WTC11 (cell line): ENCODE results near the gene STXBP6. TPM values are rescaled to one million over a fixed set of nuclear protein-coding genes. Genes with fewer than 3 reads are reported as not detected.

ENCODE experiments used
- ATAC-seq: fragments of 200-7000 bp; cut with Tn5 transposase; 2 replicates; pipeline ENCODE4 v1.10.0; 2021; ENCODE audit warnings: mild to moderate bottlenecking, moderate library complexity
- CTCF ChIA-PET: fragments of 300-600 bp; sonication (Branson Sonifier 250); formaldehyde crosslinking; loops from one replicate; lab custom pipeline; 2021; ENCODE audit warnings: antibody characterized with exemption; lab: Charles Lee
- POLR2A ChIA-PET: fragments of 350-600 bp; sonication (Branson Sonifier 250); formaldehyde crosslinking; loops from one replicate; lab custom pipeline; 2021; ENCODE audit warnings: antibody characterized with exemption; lab: Charles Lee
- DNase-seq: peaks from one replicate; pipeline ENCODE4 v3.0.0; 2021; ENCODE audit warnings: low spot score
- H3K27ac Mint-ChIP-seq: 2 replicates; pipeline ENCODE4 v1.8.0; 2021; ENCODE audit warnings: mixed read lengths
- H3K27me3 Mint-ChIP-seq: 2 replicates; pipeline ENCODE4 v1.8.0; 2021; ENCODE audit warnings: low read depth, mild to moderate bottlenecking, moderate library complexity, mixed read lengths
- H3K36me3 Mint-ChIP-seq: 2 replicates; pipeline ENCODE4 v1.8.0; 2021; ENCODE audit warnings: mixed read lengths
- H3K4me1 Mint-ChIP-seq: 2 replicates; pipeline ENCODE4 v1.8.0; 2022; ENCODE audit warnings: mixed read lengths
- H3K4me3 Mint-ChIP-seq: 2 replicates; pipeline ENCODE4 v1.8.0; 2021; ENCODE audit warnings: mild to moderate bottlenecking, moderate library complexity, mixed read lengths
- H3K9me3 Mint-ChIP-seq: 2 replicates; pipeline ENCODE4 v1.8.0; 2021; ENCODE audit warnings: mixed read lengths
- FOXK1 ChIP-seq: sonication (generic); formaldehyde crosslinking; IDR thresholded peaks from 2 replicates; pipeline ENCODE4 v1.8.0; 2022; ENCODE audit warnings: mild to moderate bottlenecking, moderate library complexity, missing genetic modification reagents
- HMGA2 ChIP-seq: fragments of 250-450 bp; sonication (Bioruptor Pico); IDR thresholded peaks from 2 replicates; pipeline ENCODE4 v1.4.0; 2021; ENCODE audit warnings: mild to moderate bottlenecking, moderate library complexity
- SOX15 ChIP-seq: fragments of 250-450 bp; sonication (Bioruptor Pico); IDR thresholded peaks from 2 replicates; pipeline ENCODE4 v1.9.0; 2021; ENCODE audit warnings: mild to moderate bottlenecking
- TP53 ChIP-seq: sonication (generic); formaldehyde crosslinking; IDR thresholded peaks from 2 replicates; pipeline ENCODE4 v1.8.1; 2023; ENCODE audit warnings: mild to moderate bottlenecking, missing genetic modification reagents
- ZBTB21 ChIP-seq: sonication (generic); formaldehyde crosslinking; IDR thresholded peaks from 2 replicates; pipeline ENCODE4 v1.8.1; 2023; ENCODE audit warnings: mild to moderate bottlenecking, missing genetic modification reagents, borderline replicate concordance
- ZNF416 ChIP-seq: fragments of 250-450 bp; sonication (Bioruptor Pico); IDR thresholded peaks from 2 replicates; pipeline ENCODE4 v1.9.0; 2021; ENCODE audit warnings: mild to moderate bottlenecking, inconsistent platforms
- ZNF671 ChIP-seq: fragments of 250-450 bp; sonication (Bioruptor Pico); IDR thresholded peaks from 2 replicates; pipeline ENCODE4 v1.8.0; 2021; ENCODE audit warnings: mild to moderate bottlenecking
- total RNA-seq: library from RNA; stranded (reverse); gene quantifications from 3 replicates; pipeline ENCODE4 v1.2.3, GENCODE V29; 2021
- TF ChIP-seq, protein P1 (sequence below): sonication (generic); formaldehyde crosslinking; IDR thresholded peaks from 2 replicates; pipeline ENCODE4 v1.8.1; 2022; ENCODE audit warnings: missing genetic modification reagents, borderline replicate concordance
- TF ChIP-seq, protein P2 (sequence below): fragments of 250-450 bp; sonication (Bioruptor Pico); IDR thresholded peaks from 2 replicates; pipeline ENCODE4 v1.9.0; 2021; ENCODE audit warnings: mild to moderate bottlenecking
- TF ChIP-seq, protein P3 (sequence below): fragments of 250-450 bp; sonication (Bioruptor Pico); conservative IDR thresholded peaks from 2 replicates; pipeline ENCODE4 v1.9.0; 2021; ENCODE audit warnings: mild to moderate bottlenecking
- TF ChIP-seq, protein P4 (sequence below): sonication (generic); formaldehyde crosslinking; IDR thresholded peaks from 2 replicates; pipeline ENCODE4 v1.8.0; 2022; ENCODE audit warnings: mild to moderate bottlenecking, missing genetic modification reagents
- TF ChIP-seq, protein P5 (sequence below): sonication (generic); formaldehyde crosslinking; IDR thresholded peaks from 2 replicates; pipeline ENCODE4 v1.8.0; 2023; ENCODE audit warnings: missing genetic modification reagents, mild to moderate bottlenecking, borderline replicate concordance
- TF ChIP-seq, protein P6 (sequence below): fragments of 250-450 bp; sonication (Bioruptor Pico); IDR thresholded peaks from 2 replicates; pipeline ENCODE4 v1.9.0; 2021; ENCODE audit warnings: mild to moderate bottlenecking, borderline replicate concordance

STXBP6 gene
- total RNA-seq, 1 experiment from 2014 or later, result 4.2 TPM

DNA sequence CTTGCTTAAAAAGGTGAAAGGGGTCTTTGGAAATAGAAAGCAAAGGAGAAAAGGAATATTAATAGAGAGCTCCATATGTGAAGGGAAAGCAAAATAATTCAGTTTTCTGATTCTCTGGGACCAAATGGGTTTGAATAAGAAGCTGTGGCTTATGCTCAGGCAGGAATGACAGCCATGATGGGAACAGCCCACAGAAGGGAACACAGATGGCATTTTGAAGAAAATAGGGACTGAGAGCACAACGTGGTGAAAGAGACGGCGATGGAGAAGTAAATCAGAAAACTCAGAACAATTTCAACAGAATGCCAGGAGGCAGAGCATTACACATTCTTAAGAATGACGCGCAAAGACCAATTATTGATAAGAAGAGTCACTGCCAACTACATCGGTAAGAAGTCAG, 102.8 kb downstream of the STXBP6 start:
- DNase-seq (no peak), ATAC-seq (no peak)
- H3K9me3 Mint-ChIP-seq, result peaks cover 3% of the 10 kb centered on the region
- no peak overlapping the region for H3K27ac Mint-ChIP-seq
- H3K4me3 Mint-ChIP-seq, result no peak overlapping the region
- no peaks in the 10 kb centered on the region for H3K36me3 Mint-ChIP-seq
- ChIA-PET CTCF (no interaction called here), POLR2A (no interaction called here)
- H3K4me1 Mint-ChIP-seq, result peaks cover 36% of the 10 kb centered on the region
- no peaks in the 10 kb centered on the region for H3K27me3 Mint-ChIP-seq
- TF ChIP-seq TP53, result no peak
- TF ChIP-seq ZBTB21, result no peak
- TF ChIP-seq, protein P1, sequence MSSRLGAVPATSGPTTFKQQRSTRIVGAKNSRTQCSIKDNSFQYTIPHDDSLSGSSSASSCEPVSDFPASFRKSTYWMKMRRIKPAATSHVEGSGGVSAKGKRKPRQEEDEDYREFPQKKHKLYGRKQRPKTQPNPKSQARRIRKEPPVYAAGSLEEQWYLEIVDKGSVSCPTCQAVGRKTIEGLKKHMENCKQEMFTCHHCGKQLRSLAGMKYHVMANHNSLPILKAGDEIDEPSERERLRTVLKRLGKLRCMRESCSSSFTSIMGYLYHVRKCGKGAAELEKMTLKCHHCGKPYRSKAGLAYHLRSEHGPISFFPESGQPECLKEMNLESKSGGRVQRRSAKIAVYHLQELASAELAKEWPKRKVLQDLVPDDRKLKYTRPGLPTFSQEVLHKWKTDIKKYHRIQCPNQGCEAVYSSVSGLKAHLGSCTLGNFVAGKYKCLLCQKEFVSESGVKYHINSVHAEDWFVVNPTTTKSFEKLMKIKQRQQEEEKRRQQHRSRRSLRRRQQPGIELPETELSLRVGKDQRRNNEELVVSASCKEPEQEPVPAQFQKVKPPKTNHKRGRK, result no peak
- TF ChIP-seq HMGA2 (CRISPR knock-in tag), result no peak
- TF ChIP-seq, protein P2, sequence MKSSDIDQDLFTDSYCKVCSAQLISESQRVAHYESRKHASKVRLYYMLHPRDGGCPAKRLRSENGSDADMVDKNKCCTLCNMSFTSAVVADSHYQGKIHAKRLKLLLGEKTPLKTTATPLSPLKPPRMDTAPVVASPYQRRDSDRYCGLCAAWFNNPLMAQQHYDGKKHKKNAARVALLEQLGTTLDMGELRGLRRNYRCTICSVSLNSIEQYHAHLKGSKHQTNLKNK (CRISPR knock-in tag), result no peak
- TF ChIP-seq, protein P3, sequence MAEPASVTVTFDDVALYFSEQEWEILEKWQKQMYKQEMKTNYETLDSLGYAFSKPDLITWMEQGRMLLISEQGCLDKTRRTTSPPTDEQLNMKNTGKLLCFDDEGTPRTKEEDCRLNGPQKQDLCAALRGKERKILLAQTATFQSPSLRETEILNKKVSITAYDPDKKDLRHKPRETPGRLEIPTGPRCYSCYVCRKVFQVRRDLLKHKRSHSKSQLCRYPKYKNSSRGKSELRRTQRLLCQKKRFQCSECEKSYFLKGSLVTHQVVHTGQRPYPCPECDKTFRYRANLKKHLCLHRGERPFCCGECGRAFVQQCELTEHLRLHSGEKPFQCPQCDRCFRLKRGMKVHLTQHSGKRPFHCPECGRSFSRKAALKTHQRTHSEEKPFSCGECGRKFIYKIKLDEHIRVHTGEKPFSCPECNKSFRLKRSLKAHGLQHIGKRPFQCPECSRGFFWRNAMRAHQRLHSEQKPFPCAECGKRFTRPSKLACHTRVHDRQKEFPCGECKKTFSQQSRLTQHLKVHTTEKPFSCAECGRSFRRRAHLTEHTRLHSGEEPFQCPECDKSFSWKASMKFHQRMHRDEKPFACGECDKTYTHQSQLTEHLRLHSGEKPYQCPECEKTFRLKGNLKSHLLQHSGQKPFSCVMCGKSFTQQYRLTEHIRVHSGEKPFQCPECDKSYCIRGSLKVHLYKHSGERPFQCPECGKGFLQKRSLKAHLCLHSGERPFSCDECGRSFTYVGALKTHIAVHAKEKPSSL (CRISPR knock-in tag), result no peak
- TF ChIP-seq, protein P4, sequence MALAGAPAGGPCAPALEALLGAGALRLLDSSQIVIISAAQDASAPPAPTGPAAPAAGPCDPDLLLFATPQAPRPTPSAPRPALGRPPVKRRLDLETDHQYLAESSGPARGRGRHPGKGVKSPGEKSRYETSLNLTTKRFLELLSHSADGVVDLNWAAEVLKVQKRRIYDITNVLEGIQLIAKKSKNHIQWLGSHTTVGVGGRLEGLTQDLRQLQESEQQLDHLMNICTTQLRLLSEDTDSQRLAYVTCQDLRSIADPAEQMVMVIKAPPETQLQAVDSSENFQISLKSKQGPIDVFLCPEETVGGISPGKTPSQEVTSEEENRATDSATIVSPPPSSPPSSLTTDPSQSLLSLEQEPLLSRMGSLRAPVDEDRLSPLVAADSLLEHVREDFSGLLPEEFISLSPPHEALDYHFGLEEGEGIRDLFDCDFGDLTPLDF (CRISPR knock-in tag), result no peak
- TF ChIP-seq, protein P5, sequence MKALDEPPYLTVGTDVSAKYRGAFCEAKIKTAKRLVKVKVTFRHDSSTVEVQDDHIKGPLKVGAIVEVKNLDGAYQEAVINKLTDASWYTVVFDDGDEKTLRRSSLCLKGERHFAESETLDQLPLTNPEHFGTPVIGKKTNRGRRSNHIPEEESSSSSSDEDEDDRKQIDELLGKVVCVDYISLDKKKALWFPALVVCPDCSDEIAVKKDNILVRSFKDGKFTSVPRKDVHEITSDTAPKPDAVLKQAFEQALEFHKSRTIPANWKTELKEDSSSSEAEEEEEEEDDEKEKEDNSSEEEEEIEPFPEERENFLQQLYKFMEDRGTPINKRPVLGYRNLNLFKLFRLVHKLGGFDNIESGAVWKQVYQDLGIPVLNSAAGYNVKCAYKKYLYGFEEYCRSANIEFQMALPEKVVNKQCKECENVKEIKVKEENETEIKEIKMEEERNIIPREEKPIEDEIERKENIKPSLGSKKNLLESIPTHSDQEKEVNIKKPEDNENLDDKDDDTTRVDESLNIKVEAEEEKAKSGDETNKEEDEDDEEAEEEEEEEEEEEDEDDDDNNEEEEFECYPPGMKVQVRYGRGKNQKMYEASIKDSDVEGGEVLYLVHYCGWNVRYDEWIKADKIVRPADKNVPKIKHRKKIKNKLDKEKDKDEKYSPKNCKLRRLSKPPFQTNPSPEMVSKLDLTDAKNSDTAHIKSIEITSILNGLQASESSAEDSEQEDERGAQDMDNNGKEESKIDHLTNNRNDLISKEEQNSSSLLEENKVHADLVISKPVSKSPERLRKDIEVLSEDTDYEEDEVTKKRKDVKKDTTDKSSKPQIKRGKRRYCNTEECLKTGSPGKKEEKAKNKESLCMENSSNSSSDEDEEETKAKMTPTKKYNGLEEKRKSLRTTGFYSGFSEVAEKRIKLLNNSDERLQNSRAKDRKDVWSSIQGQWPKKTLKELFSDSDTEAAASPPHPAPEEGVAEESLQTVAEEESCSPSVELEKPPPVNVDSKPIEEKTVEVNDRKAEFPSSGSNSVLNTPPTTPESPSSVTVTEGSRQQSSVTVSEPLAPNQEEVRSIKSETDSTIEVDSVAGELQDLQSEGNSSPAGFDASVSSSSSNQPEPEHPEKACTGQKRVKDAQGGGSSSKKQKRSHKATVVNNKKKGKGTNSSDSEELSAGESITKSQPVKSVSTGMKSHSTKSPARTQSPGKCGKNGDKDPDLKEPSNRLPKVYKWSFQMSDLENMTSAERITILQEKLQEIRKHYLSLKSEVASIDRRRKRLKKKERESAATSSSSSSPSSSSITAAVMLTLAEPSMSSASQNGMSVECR, result no peak
- TF ChIP-seq ZNF671, result no peak
- no peak for TF ChIP-seq SOX15 (CRISPR knock-in tag)
- TF ChIP-seq FOXK1 (CRISPR knock-in tag), result no peak
- TF ChIP-seq, protein P6, sequence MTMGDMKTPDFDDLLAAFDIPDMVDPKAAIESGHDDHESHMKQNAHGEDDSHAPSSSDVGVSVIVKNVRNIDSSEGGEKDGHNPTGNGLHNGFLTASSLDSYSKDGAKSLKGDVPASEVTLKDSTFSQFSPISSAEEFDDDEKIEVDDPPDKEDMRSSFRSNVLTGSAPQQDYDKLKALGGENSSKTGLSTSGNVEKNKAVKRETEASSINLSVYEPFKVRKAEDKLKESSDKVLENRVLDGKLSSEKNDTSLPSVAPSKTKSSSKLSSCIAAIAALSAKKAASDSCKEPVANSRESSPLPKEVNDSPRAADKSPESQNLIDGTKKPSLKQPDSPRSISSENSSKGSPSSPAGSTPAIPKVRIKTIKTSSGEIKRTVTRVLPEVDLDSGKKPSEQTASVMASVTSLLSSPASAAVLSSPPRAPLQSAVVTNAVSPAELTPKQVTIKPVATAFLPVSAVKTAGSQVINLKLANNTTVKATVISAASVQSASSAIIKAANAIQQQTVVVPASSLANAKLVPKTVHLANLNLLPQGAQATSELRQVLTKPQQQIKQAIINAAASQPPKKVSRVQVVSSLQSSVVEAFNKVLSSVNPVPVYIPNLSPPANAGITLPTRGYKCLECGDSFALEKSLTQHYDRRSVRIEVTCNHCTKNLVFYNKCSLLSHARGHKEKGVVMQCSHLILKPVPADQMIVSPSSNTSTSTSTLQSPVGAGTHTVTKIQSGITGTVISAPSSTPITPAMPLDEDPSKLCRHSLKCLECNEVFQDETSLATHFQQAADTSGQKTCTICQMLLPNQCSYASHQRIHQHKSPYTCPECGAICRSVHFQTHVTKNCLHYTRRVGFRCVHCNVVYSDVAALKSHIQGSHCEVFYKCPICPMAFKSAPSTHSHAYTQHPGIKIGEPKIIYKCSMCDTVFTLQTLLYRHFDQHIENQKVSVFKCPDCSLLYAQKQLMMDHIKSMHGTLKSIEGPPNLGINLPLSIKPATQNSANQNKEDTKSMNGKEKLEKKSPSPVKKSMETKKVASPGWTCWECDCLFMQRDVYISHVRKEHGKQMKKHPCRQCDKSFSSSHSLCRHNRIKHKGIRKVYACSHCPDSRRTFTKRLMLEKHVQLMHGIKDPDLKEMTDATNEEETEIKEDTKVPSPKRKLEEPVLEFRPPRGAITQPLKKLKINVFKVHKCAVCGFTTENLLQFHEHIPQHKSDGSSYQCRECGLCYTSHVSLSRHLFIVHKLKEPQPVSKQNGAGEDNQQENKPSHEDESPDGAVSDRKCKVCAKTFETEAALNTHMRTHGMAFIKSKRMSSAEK (CRISPR knock-in tag), result no peak
- TF ChIP-seq ZNF416, result no peak
